Tibial artery (tissue), 4 donors: ENCODE results near the gene CABP1.

Experiments used
- DNase-seq, 2 donors: peaks; one replicate each; pipeline ENCODE4 v3.0.0-alpha.2; 2019
- H3K27ac ChIP-seq, 2 donors: fragments of 200-600 bp; sonication (generic) in 1 of 2; 1 replicate in 1 of 2; 2 replicates in 1 of 2; pipeline ENCODE4 v1.5.1; 2018 to 2019; ENCODE audit warnings: mild to moderate bottlenecking in 1 of 2
- H3K27me3 ChIP-seq, 2 donors: fragments of 200-600 bp; sonication (generic) in 1 of 2; one replicate each; pipeline versions ENCODE4 v1.5.1 to v1.6.0; 2016 to 2019
- H3K36me3 ChIP-seq, 3 donors: fragments of 200-600 bp; sonication (generic) in 2 of 3; one replicate each; pipeline ENCODE4 v1.5.1; 2016 to 2019; ENCODE audit warnings: mild to moderate bottlenecking in 2 of 3
- H3K4me1 ChIP-seq, 4 donors: fragments of 200-600 bp; sonication (generic) in 2 of 4; 1 replicate in 3 of 4; 2 replicates in 1 of 4; pipeline ENCODE4 v1.5.1; 2016 to 2019
- H3K4me3 ChIP-seq, 2 donors: fragments of 200-600 bp; sonication (generic) in 1 of 2; 1 replicate in 1 of 2; 2 replicates in 1 of 2; pipeline ENCODE4 v1.5.1; 2018 to 2019; ENCODE audit warnings: mild to moderate bottlenecking in 2 of 2
- H3K9me3 ChIP-seq, 3 donors: fragments of 200-600 bp; sonication (generic) in 1 of 3; one replicate each; pipeline ENCODE4 v1.5.1; 2016 to 2019
- intact Hi-C: fragments of 100-400 bp; cut with DNase I; formaldehyde crosslinking; loops from one replicate; pipeline ENCODE4 v1.15.0; 2023; ENCODE audit warnings: low total_unique reads
- TF ChIP-seq, protein P1 (sequence below), 2 experiments: fragments of 200-600 bp in 1 of 2; fragments of 450-650 bp in 1 of 2; IDR thresholded peaks; one replicate each; pipeline ENCODE4 v1.5.1; 2017 to 2019; ENCODE audit warnings: antibody characterized with exemption in 2 of 2, mild to moderate bottlenecking in 1 of 2, moderate library complexity in 1 of 2

The CABP1 gene

DNA sequence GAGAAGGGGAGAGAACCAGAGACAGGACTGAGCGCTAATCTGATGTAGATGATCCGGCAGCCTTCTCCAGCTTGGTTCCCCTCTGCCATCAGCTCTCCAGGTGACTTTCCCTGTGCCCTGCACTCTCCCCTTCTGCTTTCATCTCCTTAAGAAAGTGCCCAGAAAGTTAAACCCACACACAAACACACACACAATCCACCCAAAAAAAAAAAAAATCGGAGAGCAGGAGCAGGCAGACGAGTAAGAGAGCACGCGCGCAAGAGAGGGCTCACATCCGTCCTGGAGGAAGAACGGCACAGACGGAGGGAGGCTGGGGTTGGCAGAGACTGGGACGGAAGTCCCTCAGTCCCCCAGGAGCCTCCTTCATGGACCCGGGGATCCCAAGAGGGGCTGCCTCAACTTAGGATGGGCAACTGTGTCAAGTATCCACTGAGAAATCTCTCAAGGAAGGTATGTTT is 9.8 kb downstream of the CABP1 start:
- Histone ChIP-seq H3K27me3 (peaks cover 0 to 11% of the 10 kb centered on the region in 2 donors), H3K27ac (peak overlapping the region; percentile 88 to 92), H3K36me3 (no peaks in the 10 kb centered on the region), H3K9me3 (no peaks in the 10 kb centered on the region), H3K4me1 (peaks cover 0 to 64% (median 47%) of the 10 kb centered on the region in 4 donors), H3K4me3 (peak overlapping the region; percentile 42 to 57)
- TF ChIP-seq, protein P1, sequence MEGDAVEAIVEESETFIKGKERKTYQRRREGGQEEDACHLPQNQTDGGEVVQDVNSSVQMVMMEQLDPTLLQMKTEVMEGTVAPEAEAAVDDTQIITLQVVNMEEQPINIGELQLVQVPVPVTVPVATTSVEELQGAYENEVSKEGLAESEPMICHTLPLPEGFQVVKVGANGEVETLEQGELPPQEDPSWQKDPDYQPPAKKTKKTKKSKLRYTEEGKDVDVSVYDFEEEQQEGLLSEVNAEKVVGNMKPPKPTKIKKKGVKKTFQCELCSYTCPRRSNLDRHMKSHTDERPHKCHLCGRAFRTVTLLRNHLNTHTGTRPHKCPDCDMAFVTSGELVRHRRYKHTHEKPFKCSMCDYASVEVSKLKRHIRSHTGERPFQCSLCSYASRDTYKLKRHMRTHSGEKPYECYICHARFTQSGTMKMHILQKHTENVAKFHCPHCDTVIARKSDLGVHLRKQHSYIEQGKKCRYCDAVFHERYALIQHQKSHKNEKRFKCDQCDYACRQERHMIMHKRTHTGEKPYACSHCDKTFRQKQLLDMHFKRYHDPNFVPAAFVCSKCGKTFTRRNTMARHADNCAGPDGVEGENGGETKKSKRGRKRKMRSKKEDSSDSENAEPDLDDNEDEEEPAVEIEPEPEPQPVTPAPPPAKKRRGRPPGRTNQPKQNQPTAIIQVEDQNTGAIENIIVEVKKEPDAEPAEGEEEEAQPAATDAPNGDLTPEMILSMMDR (IDR thresholded peaks at IDR 0.05), result no peak
- intact Hi-C loops, result no loop called here
- DNase-seq, result no peak

GRCh38 chr12:120651821-120652220 is 11.4 kb downstream of the CABP1 start:
- Histone ChIP-seq H3K27ac (peak overlapping the region; percentile 88 to 92), H3K4me1 (peaks cover 0 to 67% (median 48%) of the 10 kb centered on the region in 4 donors), H3K9me3 (no peaks in the 10 kb centered on the region), H3K36me3 (peaks cover 0 to under 1% (median 0%) of the 10 kb centered on the region in 3 donors), H3K4me3 (peak overlapping the region; percentile 42 to 57), H3K27me3 (no peaks in the 10 kb centered on the region)
- TF ChIP-seq, protein P1 (IDR thresholded peaks at IDR 0.05), result no peak
- intact Hi-C loops, result no loop called here
- DNase-seq, result no peak

DNA sequence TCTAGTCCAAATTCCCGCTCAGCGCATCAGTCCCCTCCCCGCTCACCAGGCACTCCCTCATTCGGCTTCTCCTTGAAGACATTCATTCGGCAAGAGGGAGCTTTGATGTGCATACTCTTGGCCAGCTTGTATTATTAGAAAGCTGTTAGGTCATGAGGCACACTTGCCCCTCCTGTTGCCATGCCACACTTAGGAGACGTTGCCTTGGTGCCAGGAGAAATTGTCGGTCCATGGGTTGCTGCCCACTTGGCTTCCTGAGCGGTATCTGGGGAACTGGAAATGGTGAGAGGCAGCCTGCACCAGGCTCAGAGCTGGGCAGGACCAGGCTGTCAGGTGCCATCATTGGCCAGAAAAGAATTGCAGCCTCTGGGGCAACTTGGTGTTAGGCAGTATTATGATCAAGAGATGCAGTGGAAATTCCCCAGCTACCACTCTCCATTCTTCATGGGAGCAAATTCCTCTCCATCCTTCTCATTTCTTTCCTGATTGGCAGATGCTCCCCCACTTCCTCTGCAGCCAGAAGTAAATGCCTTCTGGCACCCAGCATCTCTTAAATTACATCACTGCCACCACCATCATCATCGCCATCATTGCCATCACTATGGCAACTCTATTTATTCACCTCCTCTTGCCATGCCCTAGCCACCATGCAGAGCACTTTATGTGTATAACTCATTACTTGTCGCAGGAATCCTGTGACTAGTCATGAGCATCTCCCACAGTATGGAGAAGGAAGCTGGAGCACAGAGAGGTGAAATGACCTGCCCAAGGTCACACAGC is 12.4 kb downstream of the CABP1 start:
- H3K4me1 ChIP-seq, result peaks cover 0 to 67% (median 47%) of the 10 kb centered on the region in 4 donors
- H3K9me3 ChIP-seq, result no peaks in the 10 kb centered on the region
- H3K27me3 ChIP-seq, result no peaks in the 10 kb centered on the region
- intact Hi-C loops, result no loop called here
- H3K36me3 ChIP-seq, result peaks cover 0 to 3% (median 0%) of the 10 kb centered on the region in 3 donors
- H3K27ac ChIP-seq, result peak overlapping the region; percentile 88 to 92
- TF ChIP-seq, protein P1 (IDR thresholded peaks at IDR 0.05), result no peak
- peak in 1 of 2 donors; percentile 92 for DNase-seq
- no peak overlapping the region for H3K4me3 ChIP-seq

DNA sequence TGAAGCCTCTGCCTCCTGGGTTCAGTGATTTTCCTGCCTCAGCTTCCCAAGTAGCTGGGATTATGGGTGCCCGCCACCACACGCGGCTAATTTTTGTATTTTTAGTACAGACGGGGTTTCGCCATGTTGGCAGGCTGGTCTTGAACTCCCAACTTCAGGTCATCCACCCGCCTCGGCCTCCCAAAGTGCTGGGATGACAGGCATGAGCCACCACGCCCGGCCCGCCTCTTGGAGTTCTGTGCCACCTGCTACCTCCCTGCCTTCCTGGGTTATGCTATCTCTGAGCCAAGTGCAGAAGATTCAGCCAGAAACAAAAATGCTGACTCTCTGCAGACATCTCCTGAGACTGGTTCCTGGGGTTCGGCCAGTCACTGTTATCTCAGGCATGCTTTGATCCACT is 13.2 kb downstream of the CABP1 start:
- no peaks in the 10 kb centered on the region for H3K9me3 ChIP-seq
- no peaks in the 10 kb centered on the region for H3K27me3 ChIP-seq
- H3K4me1 ChIP-seq, result peaks cover 0 to 64% (median 43%) of the 10 kb centered on the region in 4 donors
- intact Hi-C loops, result no loop called here
- TF ChIP-seq, protein P1 (IDR thresholded peaks at IDR 0.05), result no peak
- H3K4me3 ChIP-seq, result no peak overlapping the region
- DNase-seq, result no peak
- H3K36me3 ChIP-seq, result peaks cover 0 to 3% (median 0%) of the 10 kb centered on the region in 3 donors
- peak overlapping the region; percentile 88 to 92 for H3K27ac ChIP-seq

- H3K27ac ChIP-seq, result peak overlapping the region; percentile 88 to 92
These were observed 14.2 kb downstream of the CABP1 start for GRCh38 chr12:120654656-120655055.

More at GRCh38 chr12:120654656-120655055, 14.2 kb downstream of the CABP1 start:
- H3K4me1 ChIP-seq, result peaks cover 0 to 55% (median 34%) of the 10 kb centered on the region in 4 donors
- TF ChIP-seq, protein P1 (IDR thresholded peaks at IDR 0.05), result peak in 1 of 2 experiments; percentile 8
- no peaks in the 10 kb centered on the region for H3K27me3 ChIP-seq
- intact Hi-C loops, result no loop called here
- peak overlapping the region; percentile 2 to 18 for H3K4me3 ChIP-seq
- H3K36me3 ChIP-seq, result peaks cover 0 to 5% (median 0%) of the 10 kb centered on the region in 3 donors
- DNase-seq, result peak; percentile 73 to 97
- no peaks in the 10 kb centered on the region for H3K9me3 ChIP-seq
